Panc1 (cell line): ENCODE measurements around the gene NOX4. TPM values are rescaled to one million over a fixed set of nuclear protein-coding genes. Genes with fewer than 3 reads are reported as not detected.

ENCODE experiments used
- ATAC-seq: fragments of 200-7000 bp; cut with Tn5 transposase; 2 replicates; pipeline ENCODE4 v1.9.1; 2020; ENCODE audit warnings: mild to moderate bottlenecking, moderate library complexity
- BruUV-seq: library from RNA; stranded (reverse); fragments of 400-500 nt; replicated peaks from 2 replicates; lab custom pipeline; 2021; lab: Mats Ljungman, UMichigan
- CTCF ChIA-PET: fragments of 300-600 bp; sonication (Branson Sonifier 250); formaldehyde crosslinking; loops from one replicate; lab custom pipeline; 2022; ENCODE audit warnings: antibody characterized with exemption; lab: Charles Lee
- POLR2A ChIA-PET: fragments of 300-600 bp; sonication (Branson Sonifier 250); formaldehyde crosslinking; loops from one replicate; lab custom pipeline; 2022; ENCODE audit warnings: antibody characterized with exemption; lab: Charles Lee
- DNase-seq: peaks from one replicate; pipeline ENCODE4 v3.0.0-alpha.2; 2010; ENCODE audit warnings: low read depth, low spot score
- H3K27ac ChIP-seq: 2 replicates; pipeline ENCODE4 v1.5.1; 2011; ENCODE audit warnings: mild to moderate bottlenecking, low read length, inconsistent platforms
- H3K27me3 ChIP-seq: fragments of 200-500 bp; sonication (Bioruptor generic); 2 replicates; pipeline ENCODE4 v1.6.0; 2014; ENCODE audit warnings: low read length, inconsistent platforms; ENCODE audit not compliant: control insufficient read depth, insufficient read depth
- H3K36me3 ChIP-seq: fragments of 200-500 bp; sonication (Bioruptor generic); 2 replicates; pipeline ENCODE4 v1.5.1; 2014; ENCODE audit warnings: inconsistent platforms, mild to moderate bottlenecking, low read length, moderate library complexity; ENCODE audit not compliant: control insufficient read depth, insufficient read depth
- H3K4me1 ChIP-seq: 2 replicates; pipeline ENCODE4 v1.5.1; 2011; ENCODE audit warnings: inconsistent platforms, mild to moderate bottlenecking, low read length, moderate library complexity; ENCODE audit not compliant: control insufficient read depth, insufficient read depth
- H3K4me3 ChIP-seq, 2 experiments: 2 replicates each; pipeline ENCODE4 v1.5.1; 2011 to 2012; ENCODE audit warnings: low read depth in 2 of 2, low read length in 2 of 2, mild to moderate bottlenecking in 2 of 2, inconsistent platforms in 1 of 2, moderate library complexity in 1 of 2
- H3K9me3 ChIP-seq: fragments of 200-500 bp; sonication (Bioruptor generic); 2 replicates; pipeline ENCODE4 v1.5.1; 2014; ENCODE audit warnings: low read depth, mild to moderate bottlenecking, inconsistent platforms, low read length, moderate library complexity; ENCODE audit not compliant: control insufficient read depth, insufficient read depth
- POLR2AphosphoS5 ChIP-seq: IDR thresholded peaks from 2 replicates; pipeline ENCODE4 v1.6.1; 2012; ENCODE audit warnings: mild to moderate bottlenecking, low read depth, low read length, moderate library complexity
- SIN3A ChIP-seq: IDR thresholded peaks from 2 replicates; pipeline ENCODE4 v1.6.1; 2012; ENCODE audit warnings: low read depth, mild to moderate bottlenecking, low read length, moderate library complexity, borderline replicate concordance; ENCODE audit not compliant: insufficient read depth
- TCF7L2 ChIP-seq: IDR thresholded peaks from 2 replicates; pipeline ENCODE4 v1.6.1; 2011; ENCODE audit warnings: mild to moderate bottlenecking, low read depth, low read length, inconsistent platforms
- in situ Hi-C: cut with HindIII; loops from 2 replicates; pipeline ENCODE4 v1.10.0; 2016; ENCODE audit warnings: low sequenced_read_pairs, low pct_unique_long_range_greater_than_20kb
- intact Hi-C: fragments of 100-400 bp; cut with micrococcal nuclease; formaldehyde crosslinking; loops from one replicate; pipeline ENCODE4 v1.10.0; 2022; ENCODE audit not compliant: unreplicated experiment
- total RNA-seq: library from RNA; stranded (reverse); gene quantifications from one replicate; pipeline ENCODE4 v1.2.1, GENCODE V29; 2021; ENCODE audit not compliant: unreplicated experiment
- TF ChIP-seq, protein P1 (sequence below), 2 experiments: IDR thresholded peaks; 2 replicates each; pipeline ENCODE4 v1.6.1; 2011 to 2012; ENCODE audit warnings: low read depth in 2 of 2, control low read depth in 1 of 2, low read length in 1 of 2, mild to moderate bottlenecking in 1 of 2, moderate library complexity in 1 of 2; ENCODE audit not compliant: insufficient read depth in 1 of 2
- TF ChIP-seq, protein P2 (sequence below): fragments of 450-650 bp; IDR thresholded peaks from 2 replicates; pipeline ENCODE4 v1.5.1; 2017; ENCODE audit warnings: mild to moderate bottlenecking

Gene NOX4
- total RNA-seq, 1 experiment from 2014 or later = not detected

DNA sequence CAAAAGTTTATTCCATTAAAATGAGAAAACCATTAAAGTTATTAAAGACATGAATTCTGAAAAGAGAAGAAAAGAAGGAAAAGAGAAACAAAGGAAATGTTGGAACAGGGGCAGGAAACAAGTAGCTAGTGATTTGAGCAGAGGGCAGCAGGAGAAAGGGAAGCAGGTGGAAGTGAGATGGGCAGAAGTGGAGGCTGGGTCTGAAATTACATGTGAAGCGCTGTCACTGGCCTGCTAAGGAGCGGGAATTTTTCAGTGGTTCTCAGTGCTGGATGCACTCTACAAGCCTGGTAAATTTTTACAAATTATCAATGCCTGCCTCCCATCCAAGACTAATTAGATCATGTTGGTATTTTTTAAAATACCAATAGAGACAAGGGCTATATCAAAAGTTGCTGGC is 48.4 kb downstream of the NOX4 start:
- CTCF ChIA-PET = no interaction called here
- no peaks in the 10 kb centered on the region for H3K27me3 ChIP-seq
- no peaks in the 10 kb centered on the region for H3K36me3 ChIP-seq
- H3K27ac ChIP-seq = no peak overlapping the region
- intact Hi-C loops (no loop called here), in situ Hi-C loops (no loop called here)
- DNase-seq (no peak), ATAC-seq (no peak)
- TF ChIP-seq, protein P1, sequence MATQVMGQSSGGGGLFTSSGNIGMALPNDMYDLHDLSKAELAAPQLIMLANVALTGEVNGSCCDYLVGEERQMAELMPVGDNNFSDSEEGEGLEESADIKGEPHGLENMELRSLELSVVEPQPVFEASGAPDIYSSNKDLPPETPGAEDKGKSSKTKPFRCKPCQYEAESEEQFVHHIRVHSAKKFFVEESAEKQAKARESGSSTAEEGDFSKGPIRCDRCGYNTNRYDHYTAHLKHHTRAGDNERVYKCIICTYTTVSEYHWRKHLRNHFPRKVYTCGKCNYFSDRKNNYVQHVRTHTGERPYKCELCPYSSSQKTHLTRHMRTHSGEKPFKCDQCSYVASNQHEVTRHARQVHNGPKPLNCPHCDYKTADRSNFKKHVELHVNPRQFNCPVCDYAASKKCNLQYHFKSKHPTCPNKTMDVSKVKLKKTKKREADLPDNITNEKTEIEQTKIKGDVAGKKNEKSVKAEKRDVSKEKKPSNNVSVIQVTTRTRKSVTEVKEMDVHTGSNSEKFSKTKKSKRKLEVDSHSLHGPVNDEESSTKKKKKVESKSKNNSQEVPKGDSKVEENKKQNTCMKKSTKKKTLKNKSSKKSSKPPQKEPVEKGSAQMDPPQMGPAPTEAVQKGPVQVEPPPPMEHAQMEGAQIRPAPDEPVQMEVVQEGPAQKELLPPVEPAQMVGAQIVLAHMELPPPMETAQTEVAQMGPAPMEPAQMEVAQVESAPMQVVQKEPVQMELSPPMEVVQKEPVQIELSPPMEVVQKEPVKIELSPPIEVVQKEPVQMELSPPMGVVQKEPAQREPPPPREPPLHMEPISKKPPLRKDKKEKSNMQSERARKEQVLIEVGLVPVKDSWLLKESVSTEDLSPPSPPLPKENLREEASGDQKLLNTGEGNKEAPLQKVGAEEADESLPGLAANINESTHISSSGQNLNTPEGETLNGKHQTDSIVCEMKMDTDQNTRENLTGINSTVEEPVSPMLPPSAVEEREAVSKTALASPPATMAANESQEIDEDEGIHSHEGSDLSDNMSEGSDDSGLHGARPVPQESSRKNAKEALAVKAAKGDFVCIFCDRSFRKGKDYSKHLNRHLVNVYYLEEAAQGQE (IDR thresholded peaks at IDR 0.05; ENCODE audit: insufficient read depth in 1 of 2, low read depth in 2 of 2, low read length in 1 of 2) = no peak
- no peak for TF ChIP-seq TCF7L2
- TF ChIP-seq SIN3A = no peak
- no peak for TF ChIP-seq POLR2AphosphoS5
- TF ChIP-seq, protein P2, sequence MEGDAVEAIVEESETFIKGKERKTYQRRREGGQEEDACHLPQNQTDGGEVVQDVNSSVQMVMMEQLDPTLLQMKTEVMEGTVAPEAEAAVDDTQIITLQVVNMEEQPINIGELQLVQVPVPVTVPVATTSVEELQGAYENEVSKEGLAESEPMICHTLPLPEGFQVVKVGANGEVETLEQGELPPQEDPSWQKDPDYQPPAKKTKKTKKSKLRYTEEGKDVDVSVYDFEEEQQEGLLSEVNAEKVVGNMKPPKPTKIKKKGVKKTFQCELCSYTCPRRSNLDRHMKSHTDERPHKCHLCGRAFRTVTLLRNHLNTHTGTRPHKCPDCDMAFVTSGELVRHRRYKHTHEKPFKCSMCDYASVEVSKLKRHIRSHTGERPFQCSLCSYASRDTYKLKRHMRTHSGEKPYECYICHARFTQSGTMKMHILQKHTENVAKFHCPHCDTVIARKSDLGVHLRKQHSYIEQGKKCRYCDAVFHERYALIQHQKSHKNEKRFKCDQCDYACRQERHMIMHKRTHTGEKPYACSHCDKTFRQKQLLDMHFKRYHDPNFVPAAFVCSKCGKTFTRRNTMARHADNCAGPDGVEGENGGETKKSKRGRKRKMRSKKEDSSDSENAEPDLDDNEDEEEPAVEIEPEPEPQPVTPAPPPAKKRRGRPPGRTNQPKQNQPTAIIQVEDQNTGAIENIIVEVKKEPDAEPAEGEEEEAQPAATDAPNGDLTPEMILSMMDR = no peak
- no peaks in the 10 kb centered on the region for H3K9me3 ChIP-seq
- no peak overlapping the region for H3K4me3 ChIP-seq
- no TSS peak for BruUV-seq
- no peaks in the 10 kb centered on the region for H3K4me1 ChIP-seq
- POLR2A ChIA-PET = no interaction called here

DNA sequence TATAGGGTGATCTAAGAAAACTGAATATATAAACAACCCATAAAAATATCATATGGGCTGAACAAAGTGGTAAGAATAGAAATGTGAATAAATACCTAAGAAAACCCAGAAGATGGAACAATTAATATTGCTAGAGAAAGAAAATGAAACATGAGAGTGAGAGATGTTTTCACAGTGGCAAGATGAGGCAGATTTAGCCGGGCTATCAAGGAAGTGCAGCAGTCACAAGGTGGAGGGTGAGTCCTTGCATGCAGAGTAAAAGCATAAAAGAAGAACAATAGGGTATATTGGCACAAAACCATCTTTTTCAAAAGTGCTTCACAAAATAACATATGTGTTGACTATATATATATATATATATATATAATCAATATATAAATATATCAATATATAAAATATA is 49.6 kb downstream of the NOX4 start:
- in situ Hi-C loops = no loop called here
- H3K36me3 ChIP-seq = no peaks in the 10 kb centered on the region
- ChIA-PET CTCF (no interaction called here), POLR2A (no interaction called here)
- no peaks in the 10 kb centered on the region for H3K9me3 ChIP-seq
- no peak overlapping the region for H3K27ac ChIP-seq
- no peak overlapping the region for H3K4me3 ChIP-seq
- TF ChIP-seq, protein P1 (IDR thresholded peaks at IDR 0.05; ENCODE audit: insufficient read depth in 1 of 2, low read depth in 2 of 2, low read length in 1 of 2) = no peak
- TF ChIP-seq TCF7L2 (no peak), SIN3A (no peak), POLR2AphosphoS5 (no peak)
- TF ChIP-seq, protein P2 = no peak
- no peaks in the 10 kb centered on the region for H3K4me1 ChIP-seq
- intact Hi-C loops = no loop called here
- DNase-seq (no peak), ATAC-seq (no peak)
- H3K27me3 ChIP-seq = no peaks in the 10 kb centered on the region
- no TSS peak for BruUV-seq
